Kidney (tissue), 14 donors: ENCODE measurements around the gene PYM1. TPM values are rescaled to one million over a fixed set of nuclear protein-coding genes. Genes with fewer than 3 reads are reported as not detected.

ENCODE experiments used
- DNase-seq, 5 donors: peaks; one replicate each; pipeline ENCODE4 v3.0.0-alpha.2; 2013 to 2020
- FAIRE-seq: peaks from 2 replicates; lab custom pipeline; 2012; peaks lifted over from hg19 to GRCh38; lab: Jason Lieb, UNC
- H3K27ac ChIP-seq, 2 donors: one replicate each; pipeline ENCODE4 v1.7.0; 2013; ENCODE audit warnings: low read depth in 2 of 2, low read length in 2 of 2, inconsistent platforms in 1 of 2
- H3K27me3 ChIP-seq: one replicate; pipeline ENCODE4 v1.7.1; 2013; ENCODE audit warnings: low read length, inconsistent platforms; ENCODE audit not compliant: control insufficient read depth, insufficient read depth
- H3K36me3 ChIP-seq, 3 donors: one replicate each; pipeline versions ENCODE4 v1.7.0 to v1.7.1; 2013; ENCODE audit warnings: low read length in 3 of 3, control low read depth in 1 of 3, inconsistent platforms in 1 of 3; ENCODE audit not compliant: insufficient read depth in 3 of 3, control insufficient read depth in 2 of 3
- H3K4me1 ChIP-seq, 3 donors: one replicate each; pipeline versions ENCODE4 v1.7.0 to v1.7.1; 2013; ENCODE audit warnings: low read length in 3 of 3, inconsistent platforms in 1 of 3, low read depth in 1 of 3; ENCODE audit not compliant: control insufficient read depth in 2 of 3, insufficient read depth in 2 of 3
- H3K4me3 ChIP-seq, 3 donors: one replicate each; pipeline versions ENCODE4 v1.7.0 to v1.8.1; 2013; ENCODE audit warnings: low read length in 3 of 3, control low read depth in 1 of 3, inconsistent platforms in 1 of 3
- H3K9ac ChIP-seq, 3 donors: one replicate each; pipeline versions ENCODE4 v1.7.0 to v1.7.1; 2013; ENCODE audit warnings: low read length in 3 of 3, control low read depth in 1 of 3, inconsistent platforms in 1 of 3
- H3K9me3 ChIP-seq, 3 donors: one replicate each; pipeline versions ENCODE4 v1.7.0 to v1.7.1; 2013; ENCODE audit warnings: low read length in 3 of 3, control low read depth in 1 of 3, inconsistent platforms in 1 of 3; ENCODE audit not compliant: control insufficient read depth in 2 of 3, insufficient read depth in 1 of 3
- CTCF ChIP-seq: IDR thresholded peaks from 3 replicates; pipeline ENCODE4 v1.5.1; 2012; ENCODE audit warnings: mild to moderate bottlenecking, moderate library complexity, borderline replicate concordance; ENCODE audit not compliant: insufficient read depth; ENCODE audit errors: extremely low read depth
- intact Hi-C: fragments of 100-400 bp; cut with DNase I; formaldehyde crosslinking; loops from one replicate; pipeline ENCODE4 v1.11.1; 2022
- polyA plus RNA-seq: library from polyadenylated mRNA; stranded (reverse); fragments of 350-450 nt; fragmentation: Illumina TruSeq; extraction: RNeasy Lipid Tissue Mini Kit (QIAGEN cat#74804); gene quantifications from one replicate; pipeline ENCODE4 v1.2.3, GENCODE V29; 2014; ENCODE audit warnings: low read depth, low replicate concordance; ENCODE audit not compliant: insufficient read depth
- total RNA-seq: library from RNA; stranded (reverse); fragmentation: NEBNext Ultra II Directional; extraction: Animal tissue kit (Norgen Biotek cat#: 25700); gene quantifications from one replicate; pipeline ENCODE4 v1.2.1, GENCODE V29; 2021
- donor health status: control.
- donor health status: control.
- donor health status: control.
- donor health status: control.
- donor health status: control.
- donor health status: DM: yes; HTN: yes; CAD: no.
- donor health status: Normal renal cell carcinoma (clear cell type).

PYM1 gene
- total and polyA plus RNA-seq, 2 donors from 2014 or later, result 29.0 to 39.7 TPM

GRCh38 chr12:55933169-55933798 lies 5.6 kb upstream of the PYM1 start:
- Histone ChIP-seq H3K27ac (no peak overlapping the region), H3K36me3 (no peaks in the 10 kb centered on the region), H3K9me3 (no peaks in the 10 kb centered on the region), H3K4me3 (no peak overlapping the region), H3K4me1 (peaks cover 0 to 9% (median 0%) of the 10 kb centered on the region in 3 donors), H3K27me3 (peaks cover 8% of the 10 kb centered on the region), H3K9ac (no peak overlapping the region)
- no peak for TF ChIP-seq CTCF
- DNase-seq, result peak in 1 of 5 donors; percentile 64
- intact Hi-C loops, result no loop called here
- FAIRE-seq, result no peak

- Histone ChIP-seq H3K27ac (no peak overlapping the region), H3K27me3 (peaks cover 8% of the 10 kb centered on the region), H3K9me3 (no peaks in the 10 kb centered on the region), H3K4me3 (peak overlapping the region; percentile 44 to 71 (median 62)), H3K4me1 (peaks cover 0 to 14% (median 0%) of the 10 kb centered on the region in 3 donors), H3K9ac (peak overlapping the region; percentile 7 to 42 (median 26)), H3K36me3 (no peaks in the 10 kb centered on the region)
- DNase-seq (peak in 3 of 5 donors; percentile 17 to 33 (median 21)), FAIRE-seq (no peak)
- TF ChIP-seq CTCF, result no peak
- intact Hi-C loops, result no loop called here
Observed at GRCh38 chr12:55932551-55932910, 4.8 kb upstream of the PYM1 start.

- FAIRE-seq, result no peak
- H3K4me3 ChIP-seq, result peak overlapping the region; percentile 57 to 71 (median 62)
- H3K9ac ChIP-seq, result peak overlapping the region; percentile 12 to 83 (median 26)
- TF ChIP-seq CTCF, result no peak
- DNase-seq, result peak; percentile 49 to 87 (median 75)
- intact Hi-C loops, result no loop called here
- H3K9me3 ChIP-seq, result no peaks in the 10 kb centered on the region
- H3K27ac ChIP-seq, result peak overlapping the region; percentile 8 to 33
- H3K36me3 ChIP-seq, result no peaks in the 10 kb centered on the region
- H3K4me1 ChIP-seq, result peaks cover 0 to 14% (median 0%) of the 10 kb centered on the region in 3 donors
- H3K27me3 ChIP-seq, result peaks cover 8% of the 10 kb centered on the region
Observed at GRCh38 chr12:55931780-55932550, 4.3 kb upstream of the PYM1 start.
